Measurements from ENCODE around the gene RAB8B.
A peak's percentile ranks its signal among the peaks of the same experiment; 100 is the strongest.

Gene RAB8B

GRCh38 chr15:63165166-63165859, 24.1 kb upstream of the RAB8B start:
- no peak for DNase-seq (ENCODE audit: low spot score)
- in situ Hi-C loops (cut with MboI; ENCODE audit: low sequenced_read_pairs, unreplicated experiment): no loop called here
- no peak for TF ChIP-seq CTCF (IDR thresholded peaks at IDR 0.05; ENCODE audit: borderline replicate concordance, control extremely low read depth, extremely low read depth, insufficient read depth, missing control alignments)

GRCh38 chr15:63166219-63166618, 23.2 kb upstream of the RAB8B start:
- in situ Hi-C loops (cut with MboI; ENCODE audit: low sequenced_read_pairs, unreplicated experiment): no loop called here
- TF ChIP-seq CTCF (IDR thresholded peaks at IDR 0.05; ENCODE audit: borderline replicate concordance, control extremely low read depth, extremely low read depth, insufficient read depth, missing control alignments): no peak
- DNase-seq (ENCODE audit: low spot score): peak; percentile 33

- no peak for DNase-seq (ENCODE audit: low spot score)
- no peak for TF ChIP-seq CTCF (IDR thresholded peaks at IDR 0.05; ENCODE audit: borderline replicate concordance, control extremely low read depth, extremely low read depth, insufficient read depth, missing control alignments)
- in situ Hi-C loops (cut with MboI; ENCODE audit: low sequenced_read_pairs, unreplicated experiment): no loop called here
Measured at GRCh38 chr15:63169788-63170187, 19.6 kb upstream of the RAB8B start.

- TF ChIP-seq CTCF (IDR thresholded peaks at IDR 0.05; ENCODE audit: borderline replicate concordance, control extremely low read depth, extremely low read depth, insufficient read depth, missing control alignments): no peak
- no peak for DNase-seq (ENCODE audit: low spot score)
- in situ Hi-C loops (cut with MboI; ENCODE audit: low sequenced_read_pairs, unreplicated experiment): no loop called here
Measured at GRCh38 chr15:63172376-63172775, 17.0 kb upstream of the RAB8B start.

- no peak for DNase-seq (ENCODE audit: low spot score)
- in situ Hi-C loops (cut with MboI; ENCODE audit: low sequenced_read_pairs, unreplicated experiment): no loop called here
- TF ChIP-seq CTCF (IDR thresholded peaks at IDR 0.05; ENCODE audit: borderline replicate concordance, control extremely low read depth, extremely low read depth, insufficient read depth, missing control alignments): no peak
Measured at GRCh38 chr15:63172851-63173451, 16.5 kb upstream of the RAB8B start.

- no peak for DNase-seq (ENCODE audit: low spot score)
- in situ Hi-C loops (cut with MboI; ENCODE audit: low sequenced_read_pairs, unreplicated experiment): no loop called here
- TF ChIP-seq CTCF (IDR thresholded peaks at IDR 0.05; ENCODE audit: borderline replicate concordance, control extremely low read depth, extremely low read depth, insufficient read depth, missing control alignments): no peak
Measured at GRCh38 chr15:63176302-63176701, 13.1 kb upstream of the RAB8B start.

All from GM13976 (cell line).